HUES48 (cell line): ENCODE measurements around the gene PSG6.
"Not testable (repeated sequence)": the region's sequence is repeated elsewhere in the genome, so short reads cannot be mapped to it uniquely, and the experiment has no call there.

Experiments used
- H3K27ac ChIP-seq: one replicate; pipeline ENCODE4 v1.7.0; 2013; ENCODE audit warnings: low read depth, low read length, inconsistent platforms
- H3K27me3 ChIP-seq: 2 replicates; pipeline ENCODE4 v1.6.1; 2013; ENCODE audit warnings: mild to moderate bottlenecking, low read length; ENCODE audit not compliant: control insufficient read depth, insufficient read depth
- H3K36me3 ChIP-seq: 2 replicates; pipeline ENCODE4 v1.6.1; 2013; ENCODE audit warnings: low read length; ENCODE audit not compliant: control insufficient read depth, insufficient read depth
- H3K4me1 ChIP-seq: 2 replicates; pipeline ENCODE4 v1.6.1; 2013; ENCODE audit warnings: mild to moderate bottlenecking, low read length; ENCODE audit not compliant: control insufficient read depth, insufficient read depth
- H3K4me3 ChIP-seq: 2 replicates; pipeline ENCODE4 v1.5.1; 2013; ENCODE audit warnings: mild to moderate bottlenecking, low read depth, low read length
- H3K9ac ChIP-seq: 2 replicates; pipeline ENCODE4 v1.6.1; 2013; ENCODE audit warnings: mild to moderate bottlenecking, low read depth, low read length, moderate library complexity
- H3K9me3 ChIP-seq: 2 replicates; pipeline ENCODE4 v1.6.1; 2013; ENCODE audit warnings: low read length; ENCODE audit not compliant: control insufficient read depth, insufficient read depth

Gene PSG6

DNA sequence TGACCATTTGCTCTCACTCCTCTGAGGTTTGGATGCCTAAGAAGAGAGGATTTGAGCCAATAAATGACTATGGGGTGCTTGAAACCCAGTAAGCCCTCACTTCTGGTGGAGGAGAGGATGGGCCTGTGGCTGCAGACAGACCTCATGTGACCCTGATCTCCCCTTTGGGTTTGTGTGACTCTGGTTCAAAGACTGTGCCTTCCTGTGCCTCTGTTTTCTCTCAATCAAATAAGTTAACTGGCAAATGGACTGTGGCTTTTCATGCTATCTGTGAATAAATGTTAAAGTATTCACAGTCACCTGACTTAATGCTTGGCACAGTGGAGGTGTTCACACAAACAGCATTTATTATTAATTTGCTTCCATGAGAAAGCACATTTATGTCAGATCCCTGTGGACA is 64.9 kb downstream of the PSG6 start:
- H3K9me3 ChIP-seq, result peaks cover 39% of the 10 kb centered on the region
- H3K9ac ChIP-seq, H3K4me3 ChIP-seq, H3K27ac ChIP-seq, H3K36me3 ChIP-seq, H3K4me1 ChIP-seq, H3K27me3 ChIP-seq: not testable (repeated sequence)
